PC-9 (cell line): ENCODE measurements around the gene STXBP5L.

Experiments used
- CTCF ChIP-seq: fragments of 200-600 bp; sonication (generic); conservative IDR thresholded peaks from 2 replicates; pipeline ENCODE4 v1.6.1; 2017; ENCODE audit warnings: mixed run types, antibody characterized with exemption, mild to moderate bottlenecking, moderate library complexity
- EZH2 ChIP-seq: fragments of 200-600 bp; sonication (generic); IDR thresholded peaks from 2 replicates; pipeline ENCODE4 v1.8.0; 2017; ENCODE audit warnings: antibody characterized with exemption, low read depth

GRCh38 chr3:121075191-121075590 lies 167.2 kb downstream of the STXBP5L start:
- TF ChIP-seq CTCF (no peak), EZH2 (no peak)
